ENCODE measurements around the gene EVI5L. TPM values are rescaled to one million over a fixed set of nuclear protein-coding genes. Genes with fewer than 3 reads are reported as not detected.

EVI5L gene
- total and polyA plus RNA-seq, 2 of the 8 experiments (the other 6 are each of a cell fraction or from before 2014, with no cell fraction given) = 7.2 to 11.0 TPM

DNA sequence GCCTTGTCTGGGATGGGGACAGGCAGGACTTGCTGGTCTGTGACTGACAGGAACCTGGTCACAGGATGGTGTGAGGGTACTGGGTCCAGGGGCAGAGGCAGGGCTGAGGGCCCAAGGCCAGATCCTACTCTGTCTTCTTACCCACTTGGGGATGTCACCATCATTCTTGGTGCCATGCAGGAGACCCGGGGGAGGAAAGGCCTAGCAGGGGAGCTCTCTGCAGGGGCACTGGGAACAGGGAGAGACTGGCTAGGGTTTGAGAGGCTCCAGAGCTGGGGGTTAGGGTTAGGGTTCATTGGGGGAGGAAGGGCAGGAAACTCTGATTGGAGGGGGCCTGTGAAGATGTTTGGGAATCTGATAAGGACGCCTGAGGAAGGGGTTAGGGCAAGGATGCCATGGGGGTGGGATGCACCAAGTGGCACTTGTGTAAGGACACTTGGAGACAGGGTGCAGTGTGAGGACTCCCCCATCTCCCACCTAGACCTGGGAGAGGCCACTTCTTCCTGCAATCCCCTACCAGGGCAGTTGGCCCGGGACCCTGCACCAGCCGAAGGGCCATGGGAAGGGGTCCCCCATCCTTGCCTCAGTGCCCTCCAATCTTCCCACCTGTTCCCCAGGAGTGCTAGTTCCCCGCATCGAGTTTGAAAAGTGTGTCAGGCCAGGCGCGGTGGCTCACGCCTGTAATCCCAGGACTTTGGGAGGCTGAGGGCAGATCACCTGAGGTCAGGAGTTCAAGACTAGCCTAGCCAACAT is 37.2 kb downstream of the EVI5L start:
- Histone ChIP-seq H3K4ac (replicated peaks; ENCODE audit: insufficient read length, low read depth, low read length) (peak overlapping the region; percentile 66), H3K4me3 (ENCODE audit: extremely low read depth in 1 of 4, insufficient read depth in 2 of 4, low read depth in 3 of 4, low read length in 4 of 4) (no peak overlapping the region), H3K9me3 (ENCODE audit: insufficient read depth in 2 of 2, low read depth in 1 of 2, low read length in 1 of 2) (no peaks in the 10 kb centered on the region), H2BK120ac (replicated peaks; ENCODE audit: low read depth, low read length) (no peak overlapping the region), H3K23me2 (ENCODE audit: low read depth, low read length) (peaks cover 13% of the 10 kb centered on the region; the same call in 1 of the 2 replicates), H4K5ac (ENCODE audit: insufficient read length, low read depth, low read length) (no peak overlapping the region), H3K36me3 (ENCODE audit: control insufficient read depth in 2 of 4, insufficient read depth in 4 of 4, low read length in 3 of 4) (no peaks in the 10 kb centered on the region), H3K79me1 (ENCODE audit: low read depth, low read length) (no peaks in the 10 kb centered on the region), H2BK15ac (ENCODE audit: low read length) (0 out of 2 replicates have a peak overlapping the region, but pooled peaks have one; percentile 75), H3K4me1 (replicated peaks in 1 of 4; ENCODE audit: control insufficient read depth in 3 of 4, insufficient read depth in 4 of 4, low read length in 3 of 4) (peaks cover 0 to 30% (median 15%) of the 10 kb centered on the region in 4 experiments; a peak in 5 of 7 replicates), H3K27me3 (replicated peaks in 1 of 4; ENCODE audit: control insufficient read depth in 3 of 4, extremely low read depth in 1 of 4, insufficient read depth in 3 of 4, low read length in 3 of 4) (peaks cover 8 to 35% (median 25%) of the 10 kb centered on the region in 4 experiments), H2AK5ac (ENCODE audit: low read depth, low read length) (no peak overlapping the region), H3K79me2 (ENCODE audit: control insufficient read depth in 1 of 2, insufficient read depth in 2 of 2, low read length in 2 of 2) (no peaks in the 10 kb centered on the region), H2BK20ac (ENCODE audit: low read length) (no peak overlapping the region), H4K8ac (ENCODE audit: extremely low read depth, insufficient read depth, low read length) (no peak overlapping the region), H3K27ac (ENCODE audit: low read depth, low read length) (no peak overlapping the region), H4K20me1 (replicated peaks in 1 of 2; ENCODE audit: control insufficient read depth in 1 of 2, insufficient read depth in 2 of 2, low read length in 2 of 2) (peaks cover 2 to 11% of the 10 kb centered on the region in 2 experiments), H3K23ac (ENCODE audit: insufficient read length) (no peak overlapping the region), H3K14ac (ENCODE audit: insufficient read length) (no peak overlapping the region), H4K91ac (replicated peaks; ENCODE audit: insufficient read length, low read length) (no peak overlapping the region), H3K4me2 (ENCODE audit: insufficient read depth in 1 of 2, low read depth in 2 of 2, low read length in 2 of 2) (no peak overlapping the region; a peak in 1 of 4 replicates), H2AFZ (ENCODE audit: low read length) (no peak overlapping the region), H2BK5ac (ENCODE audit: low read depth, low read length) (0 out of 2 replicates have a peak overlapping the region, but pooled peaks have one; percentile 66), H3K56ac (replicated peaks; ENCODE audit: insufficient read length, low read depth, low read length) (no peak overlapping the region), H2BK12ac (ENCODE audit: low read depth, low read length) (peak overlapping the region; percentile 50; the same call in 1 of the 2 replicates), H3K9ac (replicated peaks in 1 of 4; ENCODE audit: extremely low read depth in 1 of 4, low read depth in 3 of 4, low read length in 3 of 4) (no peak overlapping the region), H3K18ac (ENCODE audit: extremely low read depth, low read length) (no peak overlapping the region)
- POLR2A ChIA-PET (ENCODE audit: partially characterized antibody) = interaction anchor here (0.7 to 10.5 kb wide), 3 partner anchors 9 to 52 kb away, joined by 4 to 106 read pairs (median 14); partner anchors contain the start of genes SNAPC2 and TGFBR3L
- no peak for DNase-seq (ENCODE audit: low read depth in 1 of 2, low spot score in 2 of 2)
- WGBS, 2 experiments (ENCODE audit: extremely low coverage in 1 of 2, insufficient coverage in 1 of 2, insufficient read length in 1 of 2, insufficient replicate concordance in 2 of 2, low coverage in 1 of 2, low lambda C conversion rate in 2 of 2, missing lambda C conversion rate in 1 of 2) = 94% methylated on average over 9 of the region's 9 CpGs; no CpG with 5 or more reads in 1 of the 2 experiments
- CTCF ChIA-PET (ENCODE audit: partially characterized antibody) = interaction anchor here (1.7 to 11.2 kb wide), 2 partner anchors 34 to 52 kb away, joined by 3 to 112 read pairs; partner anchors contain the start of genes SNAPC2 and TGFBR3L
- no peak for FAIRE-seq
- TF ChIP-seq RAD21 (IDR thresholded peaks at IDR 0.05 in 1 of 2, conservative IDR thresholded peaks at IDR 0.05 in 1 of 2; ENCODE audit: low read depth in 2 of 2, low read length in 2 of 2) (no peak), EP300 (IDR thresholded peaks at IDR 0.05; ENCODE audit: borderline replicate concordance in 1 of 2, low read depth in 2 of 2, low read length in 2 of 2) (no peak), CTCF (IDR thresholded peaks at IDR 0.05; ENCODE audit: control extremely low read depth in 1 of 3, insufficient read depth in 1 of 3, low read depth in 1 of 3, low read length in 3 of 3) (no peak), CHD1 (IDR thresholded peaks at IDR 0.05; ENCODE audit: low read depth, low read length) (no peak), KDM1A (IDR thresholded peaks at IDR 0.05; ENCODE audit: borderline replicate concordance, low read length) (no peak), RBBP5 (IDR thresholded peaks at IDR 0.05; ENCODE audit: borderline replicate concordance, low read depth, low read length) (no peak)
- TF ChIP-seq, protein P1, sequence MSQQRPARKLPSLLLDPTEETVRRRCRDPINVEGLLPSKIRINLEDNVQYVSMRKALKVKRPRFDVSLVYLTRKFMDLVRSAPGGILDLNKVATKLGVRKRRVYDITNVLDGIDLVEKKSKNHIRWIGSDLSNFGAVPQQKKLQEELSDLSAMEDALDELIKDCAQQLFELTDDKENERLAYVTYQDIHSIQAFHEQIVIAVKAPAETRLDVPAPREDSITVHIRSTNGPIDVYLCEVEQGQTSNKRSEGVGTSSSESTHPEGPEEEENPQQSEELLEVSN (IDR thresholded peaks at IDR 0.05) = no peak
